ENCODE measurements around the gene GSTM4.

GSTM4 gene

GRCh38 chr1:109624201-109625010 lies 31.5 kb upstream of the GSTM4 start:
- no peak for DNase-seq (ENCODE audit: low read depth)

GRCh38 chr1:109625176-109625575 lies 30.7 kb upstream of the GSTM4 start:
- no peak for DNase-seq (ENCODE audit: low read depth)

DNA sequence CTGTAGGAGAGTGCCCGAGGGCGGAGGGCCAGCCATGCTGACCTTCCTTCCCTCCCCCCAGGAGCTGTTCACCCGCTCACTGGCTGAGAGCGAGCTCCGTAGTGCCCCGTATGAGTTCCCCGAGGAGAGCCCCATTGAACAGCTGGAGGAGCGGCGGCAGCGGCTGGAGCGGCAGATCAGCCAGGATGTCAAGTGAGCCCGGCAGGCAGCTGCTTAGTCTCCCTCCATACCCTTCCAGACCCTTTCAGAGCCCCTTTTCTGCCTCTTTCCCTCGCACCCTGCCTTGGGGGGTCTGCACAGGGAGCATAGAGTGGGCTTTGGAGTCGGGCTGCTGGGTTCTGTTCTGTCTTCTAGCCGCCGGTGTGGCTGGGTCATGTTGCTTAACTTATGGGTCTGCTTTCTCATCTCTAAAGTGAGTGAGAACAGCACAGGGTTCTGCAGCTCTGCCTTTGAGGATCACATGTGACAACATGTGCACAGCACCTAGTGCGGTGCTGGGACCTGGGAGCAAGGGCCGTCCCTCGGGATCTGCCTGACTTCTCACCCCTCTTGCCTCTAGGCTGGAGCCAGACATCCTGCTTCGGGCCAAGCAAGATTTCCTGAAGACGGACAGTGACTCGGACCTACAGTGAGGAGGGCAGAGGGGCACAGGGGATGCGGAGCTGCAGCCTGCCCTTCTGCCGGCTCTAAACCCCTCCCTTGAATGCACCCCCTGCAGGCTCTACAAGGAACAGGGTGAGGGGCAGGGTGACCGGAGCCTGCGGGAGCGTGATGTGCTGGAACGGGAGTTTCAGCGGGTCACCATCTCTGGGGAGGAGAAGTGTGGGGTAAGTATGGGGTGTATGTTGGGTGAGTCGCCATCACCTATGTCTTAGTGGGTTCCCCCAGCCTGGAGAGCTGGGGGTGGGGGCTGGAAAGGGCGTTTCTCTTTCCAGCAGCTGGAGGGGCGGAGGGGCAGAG lies 30.0 kb upstream of the GSTM4 start:
- no peak for DNase-seq (ENCODE audit: low read depth)

DNA sequence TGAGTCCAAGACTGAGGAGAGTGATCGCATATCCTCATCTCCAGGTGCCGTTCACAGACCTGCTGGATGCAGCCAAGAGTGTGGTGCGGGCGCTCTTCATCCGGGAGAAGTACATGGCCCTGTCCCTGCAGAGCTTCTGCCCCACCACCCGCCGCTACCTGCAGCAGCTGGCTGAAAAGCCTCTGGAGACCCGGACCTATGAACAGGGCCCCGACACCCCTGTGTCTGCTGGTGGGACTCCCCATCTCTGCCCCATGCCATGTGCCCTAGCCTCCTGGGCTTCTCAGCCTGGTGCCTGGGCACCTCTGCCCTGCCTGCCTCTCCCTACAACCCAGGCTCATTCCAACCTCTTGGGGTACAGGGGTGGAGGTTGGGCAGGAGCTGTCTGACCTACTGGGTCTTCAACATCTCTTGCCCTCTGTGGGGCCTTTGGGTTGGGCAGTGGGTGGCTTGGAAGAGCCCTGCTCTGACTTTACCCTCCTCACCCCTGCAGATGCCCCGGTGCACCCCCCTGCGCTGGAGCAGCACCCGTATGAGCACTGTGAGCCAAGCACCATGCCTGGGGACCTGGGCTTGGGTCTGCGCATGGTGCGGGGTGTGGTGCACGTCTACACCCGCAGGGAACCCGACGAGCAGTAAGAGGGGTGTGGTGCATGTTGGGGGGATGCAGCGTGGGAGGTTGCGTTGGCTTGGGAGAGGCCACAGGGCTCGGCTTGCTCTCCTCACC lies 29.1 kb upstream of the GSTM4 start:
- no peak for DNase-seq (ENCODE audit: low read depth)

DNA sequence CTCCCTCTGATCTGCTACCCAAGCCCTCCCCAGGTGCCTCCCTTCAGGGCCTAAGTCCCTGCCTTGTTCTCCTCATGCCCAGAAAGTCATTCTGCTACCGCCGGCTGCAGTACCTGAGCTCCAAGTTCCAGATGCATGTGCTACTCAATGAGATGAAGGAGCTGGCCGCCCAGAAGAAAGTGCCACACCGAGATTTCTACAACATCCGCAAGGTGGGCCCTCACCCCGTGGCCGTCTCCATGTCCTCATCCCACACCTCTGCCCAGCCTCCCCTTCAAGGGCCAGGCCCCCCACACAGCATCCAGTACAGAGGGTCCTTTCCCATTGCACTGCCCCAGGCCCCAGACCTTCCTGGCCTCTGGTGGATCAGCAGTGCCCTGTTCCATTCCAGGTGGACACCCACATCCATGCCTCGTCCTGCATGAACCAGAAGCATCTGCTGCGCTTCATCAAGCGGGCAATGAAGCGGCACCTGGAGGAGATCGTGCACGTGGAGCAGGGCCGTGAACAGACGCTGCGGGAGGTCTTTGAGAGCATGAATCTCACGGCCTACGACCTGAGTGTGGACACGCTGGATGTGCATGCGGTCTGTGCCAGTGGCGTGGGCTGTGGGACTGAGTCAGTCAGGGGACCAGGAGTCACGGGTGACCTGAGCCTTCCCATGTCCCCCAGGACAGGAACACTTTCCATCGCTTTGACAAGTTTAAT lies 28.1 kb upstream of the GSTM4 start:
- DNase-seq (ENCODE audit: low read depth), result no peak

DNA sequence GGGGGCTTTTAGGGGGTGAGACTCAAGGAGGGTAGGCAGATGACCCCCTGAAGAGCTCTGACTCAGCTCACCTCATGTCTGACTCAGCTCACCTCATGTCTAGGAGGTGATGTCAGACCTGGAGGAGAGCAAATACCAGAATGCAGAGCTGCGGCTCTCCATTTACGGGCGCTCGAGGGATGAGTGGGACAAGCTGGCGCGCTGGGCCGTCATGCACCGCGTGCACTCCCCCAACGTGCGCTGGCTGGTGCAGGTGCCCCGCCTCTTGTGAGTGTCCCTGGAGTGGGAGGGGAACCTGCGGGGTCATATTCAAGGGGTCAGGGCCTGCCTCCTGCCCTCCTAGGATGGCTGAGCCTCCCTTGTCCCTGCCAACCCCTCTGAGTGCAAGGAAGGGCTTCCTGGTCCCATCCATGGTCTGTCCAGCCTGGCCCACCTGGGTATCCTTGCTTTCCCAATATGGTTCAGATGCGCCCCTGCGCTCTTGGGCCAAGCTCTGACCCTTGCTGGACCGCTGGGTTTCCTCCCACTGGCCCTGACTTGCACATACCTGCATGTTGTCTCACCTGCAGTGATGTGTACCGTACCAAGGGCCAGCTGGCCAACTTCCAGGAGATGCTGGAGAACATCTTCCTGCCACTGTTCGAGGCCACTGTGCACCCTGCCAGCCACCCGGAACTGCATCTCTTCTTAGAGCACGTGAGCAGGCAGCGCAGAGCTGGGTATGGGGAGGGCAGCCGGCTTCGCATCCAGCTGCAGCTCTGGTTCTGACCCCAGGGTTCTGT lies 27.2 kb upstream of the GSTM4 start:
- DNase-seq (ENCODE audit: low read depth), result no peak

DNA sequence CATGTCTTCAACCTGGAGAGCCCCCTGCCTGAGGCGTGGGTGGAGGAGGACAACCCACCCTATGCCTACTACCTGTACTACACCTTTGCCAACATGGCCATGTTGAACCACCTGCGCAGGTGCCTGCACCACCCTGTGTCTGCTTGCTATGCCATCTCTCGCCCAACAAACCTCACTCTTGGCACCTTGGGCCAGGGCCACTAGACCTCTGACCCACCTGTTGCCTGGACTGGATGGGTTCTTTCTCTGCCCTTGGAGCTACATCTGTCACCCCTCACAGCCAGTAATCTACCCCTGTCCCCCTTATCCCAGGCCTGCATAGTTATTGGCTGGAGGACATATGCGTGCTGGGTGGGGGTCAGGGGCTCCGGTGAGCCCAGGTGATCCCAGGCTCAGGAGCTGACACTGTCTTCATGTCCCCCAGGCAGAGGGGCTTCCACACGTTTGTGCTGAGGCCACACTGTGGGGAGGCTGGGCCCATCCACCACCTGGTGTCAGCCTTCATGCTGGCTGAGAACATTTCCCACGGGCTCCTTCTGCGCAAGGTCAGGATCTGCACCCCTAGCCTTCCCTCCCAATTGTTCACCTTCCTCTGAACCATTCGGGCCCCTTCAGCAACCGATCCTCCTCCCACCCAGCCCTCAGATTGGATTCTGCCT lies 26.4 kb upstream of the GSTM4 start:
- no peak for DNase-seq (ENCODE audit: low read depth)

GRCh38 chr1:109630081-109630897 lies 25.6 kb upstream of the GSTM4 start:
- no peak for DNase-seq (ENCODE audit: low read depth)

- DNase-seq (ENCODE audit: low read depth), result no peak
Measured at GRCh38 chr1:109630898-109631512, 24.9 kb upstream of the GSTM4 start.

- no peak for DNase-seq (ENCODE audit: low read depth)
Measured at GRCh38 chr1:109631513-109632505, 24.1 kb upstream of the GSTM4 start.

DNA sequence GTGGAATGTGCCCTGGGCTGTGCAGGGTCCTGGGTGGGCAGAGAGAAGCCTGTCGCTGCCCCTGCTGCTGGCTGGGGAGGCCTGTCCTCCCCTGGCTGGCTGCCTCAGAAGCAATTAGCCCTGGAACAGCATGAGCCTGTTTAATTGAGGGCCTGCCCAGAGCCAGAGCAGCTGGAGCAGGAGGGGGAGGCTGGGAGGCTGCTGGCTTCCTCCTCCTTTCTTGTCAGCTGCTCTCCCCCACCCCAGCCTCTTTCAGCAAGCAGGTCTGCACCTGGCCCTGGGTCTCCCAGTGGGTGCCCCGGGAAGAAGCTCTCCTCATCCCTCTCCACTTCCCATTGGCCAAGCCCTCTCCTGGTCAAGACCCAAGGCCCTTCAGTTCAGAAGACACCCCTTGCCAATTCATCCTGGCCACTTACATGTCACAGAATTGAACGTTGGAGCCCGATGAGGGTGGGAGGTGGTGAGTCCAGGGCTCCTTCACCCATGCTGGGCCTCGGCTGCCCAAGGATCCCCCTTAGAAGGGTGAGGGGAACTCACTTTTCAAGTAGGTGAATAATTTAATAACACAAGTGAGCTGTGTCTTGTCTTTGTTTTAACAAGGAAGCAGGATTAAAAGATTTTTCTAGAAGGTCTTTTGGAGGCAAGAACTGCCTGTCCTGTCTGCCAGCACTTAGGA lies 23.1 kb upstream of the GSTM4 start:
- no peak for DNase-seq (ENCODE audit: low read depth)

GRCh38 chr1:109634292-109634691 lies 21.6 kb upstream of the GSTM4 start:
- no peak for DNase-seq (ENCODE audit: low read depth)

DNA sequence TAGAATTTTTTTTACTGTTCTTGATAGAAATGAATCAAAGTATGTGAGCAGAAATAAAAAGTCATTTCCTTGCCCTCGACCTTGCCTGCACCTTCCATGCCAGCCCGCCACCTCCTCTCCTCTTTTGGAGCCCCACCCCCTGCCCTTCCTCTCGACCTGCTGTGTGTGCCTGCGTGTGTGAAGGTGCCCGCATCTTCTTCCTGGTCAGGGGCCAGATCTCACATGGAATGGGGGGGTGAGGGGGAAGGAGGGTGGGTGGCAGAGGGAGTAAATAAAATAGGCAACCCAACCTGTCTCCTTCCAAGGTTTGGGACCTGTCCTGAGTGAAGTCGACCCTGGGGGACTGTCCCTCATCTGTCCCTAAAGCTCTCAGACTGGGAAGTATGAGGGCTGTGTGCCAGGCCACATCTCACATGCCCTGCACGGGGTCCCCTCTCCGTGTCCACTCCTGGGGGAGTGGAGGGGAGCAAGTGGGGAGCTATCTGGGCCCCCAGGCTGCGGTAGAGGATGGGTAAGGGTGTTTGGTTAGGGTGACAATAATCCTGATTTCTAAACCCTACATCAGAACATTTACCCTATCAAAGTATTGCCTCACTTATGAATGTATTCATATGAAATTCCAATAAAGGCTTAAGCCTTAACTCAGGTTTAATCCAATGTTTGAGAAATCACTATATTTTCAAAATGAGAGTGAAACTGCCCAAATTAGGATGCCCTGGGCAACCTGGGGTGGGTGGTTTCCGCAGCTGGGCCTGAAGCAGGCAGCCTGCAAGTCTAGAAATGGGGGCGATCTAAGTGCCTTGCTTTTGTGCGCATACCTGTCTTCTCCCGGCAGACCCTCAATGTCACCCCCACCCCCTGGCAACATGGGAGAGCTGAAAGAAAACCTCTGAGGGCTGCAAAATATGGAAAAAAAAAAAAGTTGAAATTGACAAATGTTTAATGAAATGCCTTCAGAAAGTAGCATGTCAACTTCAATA lies 20.8 kb upstream of the GSTM4 start:
- DNase-seq (ENCODE audit: low read depth), result no peak

- DNase-seq (ENCODE audit: low read depth), result no peak
Measured at GRCh38 chr1:109635862-109636200, 20.1 kb upstream of the GSTM4 start.

DNA sequence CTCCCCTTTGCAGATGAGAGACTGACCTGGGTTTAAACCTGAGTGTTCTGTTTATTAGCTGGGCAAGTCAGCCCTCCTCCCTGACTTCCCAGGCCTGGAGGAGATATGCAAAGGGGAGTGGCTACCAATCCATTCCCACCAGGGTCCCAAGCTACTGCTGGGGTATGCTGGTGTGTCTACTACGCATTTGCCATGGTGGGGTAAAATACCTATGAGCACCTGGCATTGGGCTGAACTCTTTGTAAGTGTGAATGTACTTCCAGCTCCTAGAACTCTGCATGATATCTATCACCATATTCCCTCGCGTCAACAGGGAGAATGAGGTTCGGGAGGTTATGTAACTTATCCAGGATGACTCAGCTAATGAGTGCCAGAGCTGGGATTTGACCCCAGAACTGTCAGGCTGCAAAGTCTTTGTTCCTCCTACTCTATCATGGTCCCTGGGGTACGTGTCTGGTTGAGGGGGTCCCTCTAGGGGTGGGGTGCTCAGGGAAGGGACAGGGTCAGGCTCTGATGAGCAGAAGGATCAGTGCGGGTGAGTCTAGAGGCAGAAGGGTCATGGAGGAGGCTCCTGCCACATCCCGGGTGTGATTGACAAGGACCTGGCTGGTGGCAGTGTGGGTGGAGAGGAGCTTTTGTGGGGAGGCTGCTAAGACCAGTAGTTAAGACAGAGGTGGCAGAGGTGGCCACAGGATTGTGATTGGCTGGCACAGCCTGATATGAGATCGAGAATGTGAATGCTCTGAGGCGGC lies 19.5 kb upstream of the GSTM4 start:
- DNase-seq (ENCODE audit: low read depth), result no peak
